Measurements from ENCODE around the gene CCDC83. TPM values are rescaled to one million over a fixed set of nuclear protein-coding genes. Genes with fewer than 3 reads are reported as not detected.

The CCDC83 gene
- total RNA-seq, 3 donors from 2014 or later (not counting 1 experiment from before 2014, with no cell fraction given), result 0.12 TPM; not detected in 2

DNA sequence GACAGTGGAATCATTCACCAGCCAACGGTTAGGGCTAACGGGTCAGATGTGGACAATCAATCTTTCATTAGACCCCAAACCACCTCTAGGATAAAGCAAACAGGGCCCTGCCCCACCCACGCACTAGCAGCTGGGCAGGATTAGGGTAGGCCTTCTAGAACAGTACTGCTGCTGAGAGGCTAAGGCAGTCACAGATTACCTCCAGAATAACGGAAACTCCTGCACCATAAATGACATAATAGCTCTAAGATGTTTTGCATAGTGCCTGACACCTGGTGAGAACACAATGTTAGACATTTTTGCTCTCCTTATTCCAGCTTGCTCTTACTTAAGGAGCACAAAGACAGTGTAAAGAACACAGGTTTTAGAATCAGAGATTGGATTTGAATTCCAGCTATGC is 46.0 kb upstream of the CCDC83 start:
- Histone ChIP-seq H3K27me3 (ENCODE audit: control insufficient read depth, insufficient read depth, low read length) (no peaks in the 10 kb centered on the region), H3K4me3 (ENCODE audit: low read length) (peak overlapping the region; percentile 61), H3K9me3 (ENCODE audit: control insufficient read depth, insufficient read depth, low read length) (no peaks in the 10 kb centered on the region), H3K36me3 (ENCODE audit: control insufficient read depth, insufficient read depth, low read length) (no peaks in the 10 kb centered on the region), H3K4me1 (ENCODE audit: control insufficient read depth, insufficient read depth, low read length) (peaks cover 30% of the 10 kb centered on the region), H3K27ac (ENCODE audit: low read length) (peak overlapping the region; percentile 30)
- ATAC-seq (peak; percentile 14 to 31 (median 25)), DNase-seq (peak in 1 of 2 donors; percentile 64)
- Mint-ChIP-seq H3K4me3 (peak overlapping the region; percentile 96), H3K27me3 (ENCODE audit: low read depth in 2 of 2) (peaks cover 0 to 3% of the 10 kb centered on the region in 2 donors), H3K9me3 (no peaks in the 10 kb centered on the region), H3K36me3 (no peaks in the 10 kb centered on the region), H3K27ac (peak overlapping the region; percentile 91 to 95), H3K4me1 (peaks cover 55% of the 10 kb centered on the region in 2 donors)
- 63% methylated on average over 4 of the region's 4 CpGs for WGBS (ENCODE audit: insufficient coverage)
- intact Hi-C loops (cut with micrococcal nuclease), result loop anchor here (2.0 kb wide), 1 partner anchor 14 kb away; no protein-coding TSS in a partner anchor
- TF ChIP-seq, protein P1, sequence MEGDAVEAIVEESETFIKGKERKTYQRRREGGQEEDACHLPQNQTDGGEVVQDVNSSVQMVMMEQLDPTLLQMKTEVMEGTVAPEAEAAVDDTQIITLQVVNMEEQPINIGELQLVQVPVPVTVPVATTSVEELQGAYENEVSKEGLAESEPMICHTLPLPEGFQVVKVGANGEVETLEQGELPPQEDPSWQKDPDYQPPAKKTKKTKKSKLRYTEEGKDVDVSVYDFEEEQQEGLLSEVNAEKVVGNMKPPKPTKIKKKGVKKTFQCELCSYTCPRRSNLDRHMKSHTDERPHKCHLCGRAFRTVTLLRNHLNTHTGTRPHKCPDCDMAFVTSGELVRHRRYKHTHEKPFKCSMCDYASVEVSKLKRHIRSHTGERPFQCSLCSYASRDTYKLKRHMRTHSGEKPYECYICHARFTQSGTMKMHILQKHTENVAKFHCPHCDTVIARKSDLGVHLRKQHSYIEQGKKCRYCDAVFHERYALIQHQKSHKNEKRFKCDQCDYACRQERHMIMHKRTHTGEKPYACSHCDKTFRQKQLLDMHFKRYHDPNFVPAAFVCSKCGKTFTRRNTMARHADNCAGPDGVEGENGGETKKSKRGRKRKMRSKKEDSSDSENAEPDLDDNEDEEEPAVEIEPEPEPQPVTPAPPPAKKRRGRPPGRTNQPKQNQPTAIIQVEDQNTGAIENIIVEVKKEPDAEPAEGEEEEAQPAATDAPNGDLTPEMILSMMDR (IDR thresholded peaks at IDR 0.05), result no peak

DNA sequence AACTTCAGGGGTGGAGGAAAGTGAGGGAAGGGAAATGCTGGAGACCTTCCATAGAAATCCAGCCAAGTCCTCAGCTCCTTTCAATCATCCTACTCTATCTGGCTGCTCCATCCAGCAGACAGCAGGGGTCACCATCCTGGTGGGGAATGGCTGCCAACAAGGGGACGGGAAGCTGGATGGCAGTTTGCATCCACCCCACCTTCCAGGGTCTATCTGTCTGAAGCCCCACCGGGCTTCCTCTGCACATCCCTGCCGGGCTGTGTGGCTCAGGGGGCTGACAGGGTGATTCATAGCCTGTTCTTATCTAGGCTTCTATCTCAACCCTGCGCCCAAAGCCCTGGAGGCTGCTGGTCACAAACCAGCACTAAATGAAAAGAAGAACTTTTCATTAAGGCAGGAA is 45.3 kb upstream of the CCDC83 start:
- Histone ChIP-seq H3K27ac (ENCODE audit: low read length) (peak overlapping the region; percentile 30), H3K4me1 (ENCODE audit: control insufficient read depth, insufficient read depth, low read length) (peaks cover 30% of the 10 kb centered on the region), H3K9me3 (ENCODE audit: control insufficient read depth, insufficient read depth, low read length) (no peaks in the 10 kb centered on the region), H3K36me3 (ENCODE audit: control insufficient read depth, insufficient read depth, low read length) (no peaks in the 10 kb centered on the region), H3K27me3 (ENCODE audit: control insufficient read depth, insufficient read depth, low read length) (no peaks in the 10 kb centered on the region), H3K4me3 (ENCODE audit: low read length) (peak overlapping the region; percentile 61)
- peak in 1 of 3 donors; percentile 46 for ATAC-seq
- intact Hi-C loops (cut with micrococcal nuclease), result loop anchor here (1.0 to 5.0 kb wide), 4 partner anchors 15 to 163 kb away; partner anchors contain the start of gene TMEM126A
- TF ChIP-seq, protein P1 (IDR thresholded peaks at IDR 0.05), result no peak
- Mint-ChIP-seq H3K36me3 (no peaks in the 10 kb centered on the region), H3K9me3 (no peaks in the 10 kb centered on the region), H3K27me3 (ENCODE audit: low read depth in 2 of 2) (peaks cover 0 to 3% of the 10 kb centered on the region in 2 donors), H3K27ac (peak overlapping the region; percentile 91 to 95), H3K4me1 (peaks cover 49% of the 10 kb centered on the region in 2 donors), H3K4me3 (peak overlapping the region; percentile 96)
- DNase-seq, result peak; percentile 37 to 52
- 7% methylated on average over 4 of the region's 4 CpGs for WGBS (ENCODE audit: insufficient coverage)

DNA sequence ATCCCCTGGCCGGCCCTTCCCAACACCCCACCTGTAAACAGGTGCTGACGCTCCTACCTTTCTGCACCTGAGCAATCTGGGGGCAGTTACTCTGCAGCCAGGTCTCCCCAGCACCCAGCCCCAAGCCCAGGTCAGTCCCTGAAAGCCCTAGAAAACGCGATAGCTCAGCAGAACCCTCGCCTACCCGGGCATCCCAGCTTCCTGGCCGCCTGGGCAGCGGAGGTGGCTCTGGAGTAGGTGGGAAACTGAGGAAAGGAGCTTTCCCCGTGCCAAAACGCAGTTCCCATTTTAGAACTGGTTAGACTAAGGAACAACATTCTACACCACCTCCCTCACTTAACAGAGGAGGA is 44.7 kb upstream of the CCDC83 start:
- peak overlapping the region; percentile 96 for H3K4me3 Mint-ChIP-seq
- intact Hi-C loops (cut with micrococcal nuclease), result loop anchor here (1.0 to 5.0 kb wide), 3 partner anchors 16 to 163 kb away; partner anchors contain the start of gene TMEM126A
- H3K4me1 Mint-ChIP-seq, result peaks cover 42% of the 10 kb centered on the region in 2 donors
- DNase-seq (no peak), ATAC-seq (no peak)
- H3K27ac Mint-ChIP-seq, result peak overlapping the region; percentile 91 to 95
- H3K36me3 Mint-ChIP-seq, result no peaks in the 10 kb centered on the region
- H3K27me3 Mint-ChIP-seq (ENCODE audit: low read depth in 2 of 2), result peaks cover 0 to 3% of the 10 kb centered on the region in 2 donors
- H3K4me3 ChIP-seq (ENCODE audit: low read length), result peak overlapping the region; percentile 61
- no peaks in the 10 kb centered on the region for H3K36me3 ChIP-seq (ENCODE audit: control insufficient read depth, insufficient read depth, low read length)
- peaks cover 30% of the 10 kb centered on the region for H3K4me1 ChIP-seq (ENCODE audit: control insufficient read depth, insufficient read depth, low read length)
- H3K27ac ChIP-seq (ENCODE audit: low read length), result peak overlapping the region; percentile 30
- H3K9me3 Mint-ChIP-seq, result no peaks in the 10 kb centered on the region
- H3K27me3 ChIP-seq (ENCODE audit: control insufficient read depth, insufficient read depth, low read length), result no peaks in the 10 kb centered on the region
- WGBS (ENCODE audit: insufficient coverage), result 6% methylated on average over 9 of the region's 10 CpGs
- no peaks in the 10 kb centered on the region for H3K9me3 ChIP-seq (ENCODE audit: control insufficient read depth, insufficient read depth, low read length)
- TF ChIP-seq, protein P1 (IDR thresholded peaks at IDR 0.05), result no peak

Data from natural killer cell (primary cell).